Psoas muscle (tissue), 8 donors: ENCODE results near the gene ZMYND8. TPM values are rescaled to one million over a fixed set of nuclear protein-coding genes. Genes with fewer than 3 reads are reported as not detected.

Experiments used
- ATAC-seq, 4 donors: fragments of 200-7000 bp; cut with Tn5 transposase; one replicate each; pipeline ENCODE4 v1.9.1; 2020; ENCODE audit warnings: moderate library complexity in 3 of 4, mild to moderate bottlenecking in 2 of 4
- DNase-seq, 2 donors: peaks; one replicate each; pipeline ENCODE4 v3.0.0-alpha.2; 2020
- H3K27ac ChIP-seq: fragments of 200-600 bp; one replicate; pipeline ENCODE4 v1.8.0; 2022
- H3K27me3 ChIP-seq, 3 donors: fragments of 200-600 bp in 1 of 3; one replicate each; pipeline versions ENCODE4 v1.6.1 to v1.8.0; 2013 to 2022; ENCODE audit warnings: low read length in 2 of 3, mild to moderate bottlenecking in 2 of 3, moderate library complexity in 1 of 3; ENCODE audit not compliant: insufficient read depth in 3 of 3
- H3K36me3 ChIP-seq, 2 donors: fragments of 200-600 bp in 1 of 2; one replicate each; pipeline versions ENCODE4 v1.6.1 to v1.8.0; 2013 to 2022; ENCODE audit warnings: low read depth in 1 of 2, mild to moderate bottlenecking in 1 of 2, moderate library complexity in 1 of 2; ENCODE audit not compliant: insufficient read depth in 1 of 2
- H3K4me1 ChIP-seq: fragments of 200-600 bp; one replicate; pipeline ENCODE4 v1.8.0; 2022
- H3K4me3 ChIP-seq: fragments of 200-600 bp; one replicate; pipeline ENCODE4 v1.8.0; 2022; ENCODE audit warnings: mild to moderate bottlenecking
- H3K9me3 ChIP-seq: fragments of 200-600 bp; one replicate; pipeline ENCODE4 v1.8.0; 2022
- CTCF ChIP-seq: fragments of 200-600 bp; IDR thresholded peaks from one replicate; pipeline ENCODE4 v1.8.0; 2022; ENCODE audit warnings: antibody characterized with exemption
- WGBS, 3 donors: extraction: QIAGEN DNeasy Blood & Tissue Kit; methylation state at CpG; one replicate each; pipeline versions ENCODE4 v1.1.6 to v1.1.7; 2013; 5-methylcytosine and 5-hydroxymethylcytosine counted together
- intact Hi-C, 2 donors: fragments of 100-400 bp; cut with DNase I; formaldehyde crosslinking; loops; one replicate each; pipeline versions ENCODE4 v1.11.0 to v1.14.2; 2022
- polyA plus RNA-seq, 3 donors: library from polyadenylated mRNA; stranded (reverse); fragments of 200-250 nt; gene quantifications; one replicate each; pipeline ENCODE4 v1.2.3, GENCODE V29; 2013
- total RNA-seq, 4 donors: library from RNA; stranded (reverse); fragmentation: NEBNext Ultra II Directional in 2 of 4; extraction: Animal tissue kit (Norgen Biotek cat#: 25700) in 2 of 4; gene quantifications; one replicate each; pipeline versions ENCODE4 v1.2.1 to v1.2.4, GENCODE V29; 2021 to 2023
- donor health status: healthy with polysubstance abuse.
- donor health status: DM: no; HTN: no; CAD: no; lungs with moderate emphysema.
- donor health status: Bipolar disorder and iron deficiency.
- donor health status: healthy.
- donor health status: DM: yes; HTN: yes; CAD: no.
- donor health status: DM: no; HTN: no; CAD: no.
- donor health status: DM: no; HTN: no; CAD: no.
- donor health status: DM: yes; HTN: yes; CAD: no.

The ZMYND8 gene
- total and polyA plus RNA-seq, 7 donors = 4.7 to 42.9 (median 17.7) TPM

GRCh38 chr20:47276251-47276650, 80.2 kb downstream of the ZMYND8 start:
- Histone ChIP-seq H3K27ac (no peak overlapping the region), H3K4me3 (no peak overlapping the region), H3K36me3 (peaks cover 2 to 49% of the 10 kb centered on the region in 2 donors), H3K9me3 (no peaks in the 10 kb centered on the region), H3K4me1 (peaks cover 34% of the 10 kb centered on the region), H3K27me3 (no peaks in the 10 kb centered on the region)
- ATAC-seq = no peak
- no peak for DNase-seq
- WGBS, 3 donors = 96 to 98% (median 97%) methylated on average over 20 of the region's 20 CpGs
- intact Hi-C loops = no loop called here
- no peak for TF ChIP-seq CTCF

GRCh38 chr20:47275548-47275947, 81.0 kb downstream of the ZMYND8 start:
- H3K27me3 ChIP-seq = no peaks in the 10 kb centered on the region
- DNase-seq (no peak), ATAC-seq (no peak)
- H3K4me3 ChIP-seq = no peak overlapping the region
- peak overlapping the region; percentile 38 for H3K27ac ChIP-seq
- peaks cover 34% of the 10 kb centered on the region for H3K4me1 ChIP-seq
- no peaks in the 10 kb centered on the region for H3K9me3 ChIP-seq
- intact Hi-C loops = no loop called here
- H3K36me3 ChIP-seq = peaks cover 2 to 47% of the 10 kb centered on the region in 2 donors
- no peak for TF ChIP-seq CTCF
- WGBS, 3 donors = 96 to 98% (median 97%) methylated on average over 6 of the region's 6 CpGs

GRCh38 chr20:47274401-47275108, 81.9 kb downstream of the ZMYND8 start:
- Histone ChIP-seq H3K4me1 (peaks cover 34% of the 10 kb centered on the region), H3K4me3 (no peak overlapping the region), H3K36me3 (peaks cover 2 to 46% of the 10 kb centered on the region in 2 donors), H3K27me3 (no peaks in the 10 kb centered on the region), H3K9me3 (no peaks in the 10 kb centered on the region), H3K27ac (peak overlapping the region; percentile 38)
- intact Hi-C loops = loop anchor here in 1 of 2 donors (5.0 kb wide), 1 partner anchor 348 kb away; no protein-coding TSS in a partner anchor
- TF ChIP-seq CTCF = no peak
- peak; percentile 46 to 65 (median 62) for ATAC-seq
- DNase-seq = no peak
- 54 to 61% (median 59%) methylated on average over 4 of the region's 4 CpGs for WGBS, 3 donors

- ATAC-seq = no peak
- 94 to 97% (median 96%) methylated on average over 2 of the region's 2 CpGs for WGBS, 3 donors
- peak overlapping the region; percentile 38 for H3K27ac ChIP-seq
- intact Hi-C loops = loop anchor here (1.0 to 5.0 kb wide), 3 partner anchors 111 to 349 kb away; no protein-coding TSS in a partner anchor
- H3K27me3 ChIP-seq = no peaks in the 10 kb centered on the region
- no peak overlapping the region for H3K4me3 ChIP-seq
- no peak for TF ChIP-seq CTCF
- peaks cover 2 to 46% of the 10 kb centered on the region in 2 donors for H3K36me3 ChIP-seq
- peaks cover 34% of the 10 kb centered on the region for H3K4me1 ChIP-seq
- DNase-seq = no peak
- H3K9me3 ChIP-seq = no peaks in the 10 kb centered on the region
Observed at GRCh38 chr20:47273591-47274235, 82.8 kb downstream of the ZMYND8 start.
